Mucosa of stomach (tissue), 1 donor: ENCODE results near the gene CSNK2A2.

Experiments
- H3K27me3 ChIP-seq: one replicate; pipeline ENCODE4 v1.7.0; 2013; ENCODE audit warnings: mild to moderate bottlenecking, low read length; ENCODE audit not compliant: control insufficient read depth, insufficient read depth
- H3K36me3 ChIP-seq: one replicate; pipeline ENCODE4 v1.7.0; 2013; ENCODE audit warnings: low read length; ENCODE audit not compliant: control insufficient read depth, insufficient read depth
- H3K4me1 ChIP-seq: one replicate; pipeline ENCODE4 v1.7.0; 2013; ENCODE audit warnings: mild to moderate bottlenecking, low read length; ENCODE audit not compliant: control insufficient read depth, insufficient read depth
- H3K4me3 ChIP-seq: one replicate; pipeline ENCODE4 v1.7.0; 2013; ENCODE audit warnings: low read length
- H3K9ac ChIP-seq: one replicate; pipeline ENCODE4 v1.7.0; 2013; ENCODE audit warnings: mild to moderate bottlenecking, low read length, moderate library complexity
- H3K9me3 ChIP-seq: one replicate; pipeline ENCODE4 v1.7.0; 2013; ENCODE audit warnings: mild to moderate bottlenecking, low read length, moderate library complexity; ENCODE audit not compliant: control insufficient read depth
- donor health status: Pancreatic carcinoma.

Gene CSNK2A2

GRCh38 chr16:58195771-58196170 is 2.1 kb downstream of the CSNK2A2 start:
- no peak overlapping the region for H3K9ac ChIP-seq
- H3K4me1 ChIP-seq = peaks cover 6% of the 10 kb centered on the region
- no peaks in the 10 kb centered on the region for H3K9me3 ChIP-seq
- no peaks in the 10 kb centered on the region for H3K27me3 ChIP-seq
- no peaks in the 10 kb centered on the region for H3K36me3 ChIP-seq
- H3K4me3 ChIP-seq = no peak overlapping the region

GRCh38 chr16:58195344-58195743 is 2.6 kb downstream of the CSNK2A2 start:
- H3K9ac ChIP-seq = no peak overlapping the region
- peaks cover 6% of the 10 kb centered on the region for H3K4me1 ChIP-seq
- no peaks in the 10 kb centered on the region for H3K9me3 ChIP-seq
- no peak overlapping the region for H3K4me3 ChIP-seq
- no peaks in the 10 kb centered on the region for H3K27me3 ChIP-seq
- no peaks in the 10 kb centered on the region for H3K36me3 ChIP-seq

- Histone ChIP-seq H3K9ac (no peak overlapping the region), H3K4me1 (peaks cover 6% of the 10 kb centered on the region), H3K27me3 (no peaks in the 10 kb centered on the region), H3K36me3 (no peaks in the 10 kb centered on the region), H3K4me3 (no peak overlapping the region), H3K9me3 (no peaks in the 10 kb centered on the region)
Measured at GRCh38 chr16:58194790-58195189, 3.1 kb downstream of the CSNK2A2 start.

- Histone ChIP-seq H3K9me3 (no peaks in the 10 kb centered on the region), H3K9ac (no peak overlapping the region), H3K27me3 (no peaks in the 10 kb centered on the region), H3K4me1 (peaks cover 4% of the 10 kb centered on the region), H3K36me3 (peaks cover 12% of the 10 kb centered on the region), H3K4me3 (no peak overlapping the region)
Measured at GRCh38 chr16:58187665-58188421, 10.1 kb downstream of the CSNK2A2 start.

GRCh38 chr16:58187092-58187491 is 10.8 kb downstream of the CSNK2A2 start:
- Histone ChIP-seq H3K27me3 (no peaks in the 10 kb centered on the region), H3K36me3 (peaks cover 12% of the 10 kb centered on the region), H3K4me1 (peaks cover 4% of the 10 kb centered on the region), H3K9ac (no peak overlapping the region), H3K4me3 (no peak overlapping the region), H3K9me3 (no peaks in the 10 kb centered on the region)

- Histone ChIP-seq H3K36me3 (peaks cover 12% of the 10 kb centered on the region), H3K4me3 (no peak overlapping the region), H3K4me1 (peaks cover 4% of the 10 kb centered on the region), H3K9me3 (no peaks in the 10 kb centered on the region), H3K27me3 (no peaks in the 10 kb centered on the region), H3K9ac (no peak overlapping the region)
Measured at GRCh38 chr16:58186176-58186944, 11.5 kb downstream of the CSNK2A2 start.

- Histone ChIP-seq H3K27me3 (no peaks in the 10 kb centered on the region), H3K9me3 (no peaks in the 10 kb centered on the region), H3K4me3 (no peak overlapping the region), H3K36me3 (no peaks in the 10 kb centered on the region), H3K4me1 (no peaks in the 10 kb centered on the region), H3K9ac (no peak overlapping the region)
Measured at GRCh38 chr16:58177353-58177710, 20.6 kb downstream of the CSNK2A2 start.

- Histone ChIP-seq H3K27me3 (no peaks in the 10 kb centered on the region), H3K9me3 (no peaks in the 10 kb centered on the region), H3K4me1 (no peaks in the 10 kb centered on the region), H3K36me3 (no peaks in the 10 kb centered on the region), H3K9ac (no peak overlapping the region), H3K4me3 (no peak overlapping the region)
Measured at GRCh38 chr16:58176608-58177352, 21.1 kb downstream of the CSNK2A2 start.

GRCh38 chr16:58170223-58170622 is 27.7 kb downstream of the CSNK2A2 start:
- no peaks in the 10 kb centered on the region for H3K4me1 ChIP-seq
- H3K27me3 ChIP-seq = no peaks in the 10 kb centered on the region
- H3K9ac ChIP-seq = no peak overlapping the region
- H3K4me3 ChIP-seq = no peak overlapping the region
- H3K36me3 ChIP-seq = no peaks in the 10 kb centered on the region
- H3K9me3 ChIP-seq = no peaks in the 10 kb centered on the region

GRCh38 chr16:58160855-58161254 is 37.1 kb downstream of the CSNK2A2 start:
- no peak overlapping the region for H3K4me3 ChIP-seq
- no peaks in the 10 kb centered on the region for H3K4me1 ChIP-seq
- no peaks in the 10 kb centered on the region for H3K27me3 ChIP-seq
- no peaks in the 10 kb centered on the region for H3K9me3 ChIP-seq
- no peak overlapping the region for H3K9ac ChIP-seq
- no peaks in the 10 kb centered on the region for H3K36me3 ChIP-seq

GRCh38 chr16:58158725-58159124 is 39.2 kb downstream of the CSNK2A2 start:
- Histone ChIP-seq H3K27me3 (no peaks in the 10 kb centered on the region), H3K9me3 (no peaks in the 10 kb centered on the region), H3K4me3 (no peak overlapping the region), H3K4me1 (no peaks in the 10 kb centered on the region), H3K36me3 (no peaks in the 10 kb centered on the region), H3K9ac (no peak overlapping the region)

GRCh38 chr16:58157951-58158540 is 39.9 kb downstream of the CSNK2A2 start:
- H3K9me3 ChIP-seq = no peaks in the 10 kb centered on the region
- no peak overlapping the region for H3K4me3 ChIP-seq
- H3K9ac ChIP-seq = no peak overlapping the region
- no peaks in the 10 kb centered on the region for H3K27me3 ChIP-seq
- H3K36me3 ChIP-seq = no peaks in the 10 kb centered on the region
- no peaks in the 10 kb centered on the region for H3K4me1 ChIP-seq
